ENCODE results near the gene SERPINA5. TPM values are rescaled to one million over a fixed set of nuclear protein-coding genes. Genes with fewer than 3 reads are reported as not detected.

Gene SERPINA5
- total and polyA plus RNA-seq, 3 donors from 2014 or later = 940 to 1,170 (median 1,154) TPM

GRCh38 chr14:94611179-94611578 lies 30.0 kb downstream of the SERPINA5 start:
- no peak for TF ChIP-seq POLR2A (IDR thresholded peaks at IDR 0.05)
- TF ChIP-seq CTCF (IDR thresholded peaks at IDR 0.05) = no peak
- WGBS, 2 donors = 91 to 94% methylated on average over 5 of the region's 5 CpGs

GRCh38 chr14:94612174-94612573 lies 30.9 kb downstream of the SERPINA5 start, which contains the start of gene SERPINA3:
SERPINA3 (plus strand) TSS chr14:94612391; CDS start chr14:94614442, 2,051 bp downstream.
- DNase-seq = peak; percentile 57
- intact Hi-C loops (cut with DNase I; ENCODE audit: low total_unique reads) = no loop called here
- 40 to 53% methylated on average over 4 of the region's 4 CpGs for WGBS, 2 donors
- Histone ChIP-seq H3K4me3 (no peak within 1 kb of the TSS), H3K27me3 (no peaks in the 10 kb centered on the region), H3K27ac (no peak within 1 kb of the TSS), H3K36me3 (ENCODE audit: low read depth, missing control alignments) (no peaks in the 10 kb centered on the region), H3K9me3 (no peaks in the 10 kb centered on the region), H3K4me1 (peaks cover 13% of the 10 kb centered on the region)
- TF ChIP-seq CTCF (IDR thresholded peaks at IDR 0.05) (no peak), POLR2A (IDR thresholded peaks at IDR 0.05) (no peak)

More at GRCh38 chr14:94611179-94611578, 30.0 kb downstream of the SERPINA5 start:
- Histone ChIP-seq H3K9me3 (no peaks in the 10 kb centered on the region), H3K4me1 (peaks cover 21% of the 10 kb centered on the region), H3K36me3 (ENCODE audit: low read depth, missing control alignments) (no peaks in the 10 kb centered on the region), H3K4me3 (no peak overlapping the region), H3K27me3 (no peaks in the 10 kb centered on the region), H3K27ac (no peak overlapping the region)
- intact Hi-C loops (cut with DNase I; ENCODE audit: low total_unique reads) = no loop called here
- DNase-seq = no peak

- no peak overlapping the region for H3K27ac ChIP-seq
- no peaks in the 10 kb centered on the region for H3K9me3 ChIP-seq
- 63 to 64% methylated on average over 9 of the region's 9 CpGs for WGBS, 2 donors
- no peak overlapping the region for H3K4me3 ChIP-seq
- intact Hi-C loops (cut with DNase I; ENCODE audit: low total_unique reads) = no loop called here
- peaks cover 13% of the 10 kb centered on the region for H3K4me1 ChIP-seq
- H3K27me3 ChIP-seq = no peaks in the 10 kb centered on the region
- H3K36me3 ChIP-seq (ENCODE audit: low read depth, missing control alignments) = no peaks in the 10 kb centered on the region
- TF ChIP-seq CTCF (IDR thresholded peaks at IDR 0.05) (no peak), POLR2A (IDR thresholded peaks at IDR 0.05) (no peak)
- peak; percentile 26 for DNase-seq
Observed at GRCh38 chr14:94612580-94613554, 31.6 kb downstream of the SERPINA5 start.

- Histone ChIP-seq H3K9me3 (no peaks in the 10 kb centered on the region), H3K36me3 (ENCODE audit: low read depth, missing control alignments) (no peaks in the 10 kb centered on the region), H3K27ac (no peak overlapping the region), H3K27me3 (no peaks in the 10 kb centered on the region), H3K4me1 (peaks cover 13% of the 10 kb centered on the region), H3K4me3 (no peak overlapping the region)
- DNase-seq = no peak
- intact Hi-C loops (cut with DNase I; ENCODE audit: low total_unique reads) = no loop called here
- TF ChIP-seq CTCF (IDR thresholded peaks at IDR 0.05) (no peak), POLR2A (IDR thresholded peaks at IDR 0.05) (no peak)
- WGBS, 2 donors = 94 to 95% methylated on average over 19 to 20 of the region's 20 CpGs
Observed at GRCh38 chr14:94613720-94614644, 32.8 kb downstream of the SERPINA5 start.

Data from testis (tissue), 3 donors.